NCI-H146 treated with DMSO at 0.1 percent for 48 hours (cell line): Measurements from ENCODE around the gene WDR62.
"Not testable (repeated sequence)": the region's sequence is repeated elsewhere in the genome, so short reads cannot be mapped to it uniquely, and the experiment has no call there.

ENCODE experiments used
- DNase-seq: peaks from one replicate; lab custom pipeline; 2025; ENCODE audit not compliant: unreplicated experiment; lab: John Stamatoyannopoulos, UW

The WDR62 gene

DNA sequence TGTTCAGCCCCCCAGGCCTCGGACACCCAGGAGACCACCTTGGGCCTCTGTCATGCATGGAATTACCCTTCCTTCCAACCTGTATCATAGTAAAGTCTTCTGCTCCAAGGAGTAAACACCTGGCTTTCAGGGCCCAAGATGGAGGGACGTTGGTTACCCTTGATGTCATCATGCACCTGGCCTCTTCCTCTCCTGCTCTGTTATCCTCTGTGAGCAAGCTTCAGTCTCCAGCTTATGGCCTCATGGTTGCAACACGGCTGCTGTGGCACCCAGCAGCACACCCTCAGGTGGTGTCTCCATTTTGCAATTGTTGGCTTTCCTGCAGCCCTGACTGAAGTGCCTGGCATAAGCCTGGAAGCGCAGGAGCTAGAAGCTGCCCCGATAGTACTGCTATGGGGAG is 52.3 kb downstream of the WDR62 start:
- DNase-seq = no peak

GRCh38 chr19:36108684-36109083 is 54.0 kb downstream of the WDR62 start:
- no peak for DNase-seq

GRCh38 chr19:36110487-36111199 is 55.9 kb downstream of the WDR62 start, which contains the start of gene OVOL3:
Gene OVOL3 (plus strand): TSS chr19:36111143. CDS start chr19:36111203, 60 bp downstream.
- no peak for DNase-seq

DNA sequence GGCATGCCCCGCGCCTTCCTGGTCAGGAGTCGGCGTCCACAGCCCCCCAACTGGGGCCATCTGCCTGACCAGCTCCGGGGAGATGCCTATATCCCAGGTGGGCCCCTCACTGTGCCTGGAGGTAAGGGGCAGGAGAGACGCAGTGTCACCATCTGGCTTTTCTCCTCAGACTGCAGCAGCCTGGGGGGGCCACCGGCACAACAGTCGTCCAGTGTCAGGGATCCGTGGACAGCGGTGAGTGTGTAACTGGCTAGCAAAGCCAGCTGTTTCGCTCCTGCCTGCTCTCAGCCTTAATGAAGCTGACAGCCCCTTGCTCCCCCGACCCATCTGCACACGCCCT is 56.5 kb downstream of the WDR62 start:
- no peak for DNase-seq

DNA sequence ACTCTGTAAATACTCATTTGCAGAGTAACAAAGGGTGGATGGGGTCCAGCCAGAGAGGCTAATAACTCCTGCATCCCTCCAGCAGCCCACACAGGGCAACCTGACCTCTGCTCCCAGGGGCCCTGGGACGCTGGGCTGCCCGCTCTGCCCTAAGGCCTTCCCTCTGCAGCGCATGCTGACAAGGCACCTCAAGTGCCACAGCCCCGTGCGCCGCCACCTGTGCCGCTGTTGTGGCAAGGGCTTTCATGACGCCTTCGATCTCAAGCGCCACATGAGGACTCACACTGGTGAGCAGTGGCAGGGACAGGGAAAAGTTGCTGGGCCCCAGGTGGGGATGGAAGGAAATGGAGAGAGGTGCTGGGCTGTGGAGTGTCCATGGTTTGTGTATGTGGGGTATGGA is 58.0 kb downstream of the WDR62 start:
- DNase-seq = no peak

GRCh38 chr19:36113425-36113824 is 58.7 kb downstream of the WDR62 start:
- no peak for DNase-seq

- peak; percentile 52 for DNase-seq
These were observed 59.4 kb downstream of the WDR62 start for GRCh38 chr19:36113894-36114720.

GRCh38 chr19:36114721-36115452 is 60.2 kb downstream of the WDR62 start, which contains the start of gene POLR2I:
Gene POLR2I (minus strand): TSS chr19:36114875. CDS start chr19:36114856, 19 bp downstream.
- DNase-seq = peak; percentile 99

DNA sequence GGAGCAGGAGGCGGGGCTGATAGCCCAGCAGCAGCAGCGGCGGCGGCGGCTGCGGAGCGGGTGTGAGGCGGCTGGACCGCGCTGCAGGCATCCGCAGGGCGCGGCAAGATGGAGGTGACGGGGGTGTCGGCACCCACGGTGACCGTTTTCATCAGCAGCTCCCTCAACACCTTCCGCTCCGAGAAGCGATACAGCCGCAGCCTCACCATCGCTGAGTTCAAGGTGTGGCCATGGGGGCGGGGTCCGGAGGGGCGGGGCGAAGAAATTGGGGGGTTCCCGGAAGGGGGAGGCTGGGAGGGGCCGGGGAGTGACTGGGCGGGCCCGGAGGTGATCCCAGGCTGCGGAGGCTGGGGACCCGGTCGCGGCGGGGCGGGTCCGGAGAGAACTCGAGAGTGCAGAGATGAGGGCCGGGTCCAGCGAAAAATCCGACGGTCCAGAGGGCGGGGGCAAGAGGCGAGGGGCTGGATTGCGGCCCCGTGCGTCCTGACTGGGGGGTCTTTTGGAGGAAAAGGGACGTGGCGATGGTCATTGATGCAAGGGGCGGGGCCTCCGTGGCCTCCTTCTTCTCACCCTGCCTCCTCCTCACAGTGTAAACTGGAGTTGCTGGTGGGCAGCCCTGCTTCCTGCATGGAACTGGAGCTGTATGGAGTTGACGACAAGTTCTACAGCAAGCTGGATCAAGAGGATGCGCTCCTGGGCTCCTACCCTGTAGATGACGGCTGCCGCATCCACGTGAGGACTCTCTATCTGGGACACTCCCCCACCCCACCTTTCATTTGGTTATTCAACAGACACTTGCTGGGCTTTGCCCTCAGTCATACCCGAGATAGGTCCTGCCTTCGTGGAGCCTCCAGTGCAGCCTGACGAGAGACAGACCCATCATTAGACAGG is 61.0 kb downstream of the WDR62 start, which contains the start of gene TBCB:
Gene TBCB, plus strand, starts transcription at position 16 of the 891 bp plus-strand sequence. Its CDS starts 93 bp downstream, at position 109.
- peak; percentile 75 for DNase-seq

GRCh38 chr19:36116344-36116637 is 61.6 kb downstream of the WDR62 start:
- DNase-seq = no peak

DNA sequence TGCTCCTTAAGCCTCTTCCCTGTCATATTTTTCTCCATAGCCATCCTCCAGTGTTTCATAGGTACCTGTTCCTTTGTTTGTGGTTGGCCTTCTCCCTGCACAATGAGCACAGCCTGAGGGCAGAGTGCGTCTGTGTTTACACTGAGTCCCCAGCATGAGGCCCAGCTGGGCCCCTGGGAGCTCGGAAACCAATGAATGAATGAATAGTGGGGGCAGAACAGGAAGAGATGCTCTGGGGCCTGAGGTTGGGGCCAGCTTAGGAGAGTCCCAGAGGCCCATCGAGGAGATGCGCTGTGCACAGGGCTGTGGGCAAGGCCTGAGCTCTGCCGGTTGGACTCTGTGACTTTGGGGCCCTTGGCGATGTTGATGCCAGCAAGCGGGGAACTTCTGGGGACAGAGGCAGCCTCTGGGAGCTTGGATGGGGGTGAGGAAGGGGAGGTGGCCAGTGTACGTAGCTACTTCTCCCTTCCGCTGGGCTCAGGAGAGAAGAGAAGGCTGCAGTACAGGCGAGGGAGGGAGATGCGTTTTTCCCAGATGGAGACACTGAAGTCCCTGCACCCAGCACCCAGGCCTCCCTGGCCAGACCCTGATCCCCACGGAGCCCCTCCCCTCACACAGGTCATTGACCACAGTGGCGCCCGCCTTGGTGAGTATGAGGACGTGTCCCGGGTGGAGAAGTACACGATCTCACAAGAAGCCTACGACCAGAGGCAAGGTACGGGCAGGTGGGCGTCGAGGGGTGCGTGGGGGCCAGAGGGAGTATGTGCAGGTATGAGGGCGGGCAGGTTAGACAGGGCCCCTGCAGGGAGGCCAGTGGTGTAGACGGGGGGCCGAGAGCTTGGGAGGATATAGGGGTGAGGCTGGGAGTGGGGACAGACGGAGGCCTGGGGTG is 65.6 kb downstream of the WDR62 start:
- DNase-seq = peak; percentile 96

- no peak for DNase-seq
These were observed 66.3 kb downstream of the WDR62 start for GRCh38 chr19:36120984-36121358.

GRCh38 chr19:36121486-36122124 is 66.9 kb downstream of the WDR62 start:
- no peak for DNase-seq

DNA sequence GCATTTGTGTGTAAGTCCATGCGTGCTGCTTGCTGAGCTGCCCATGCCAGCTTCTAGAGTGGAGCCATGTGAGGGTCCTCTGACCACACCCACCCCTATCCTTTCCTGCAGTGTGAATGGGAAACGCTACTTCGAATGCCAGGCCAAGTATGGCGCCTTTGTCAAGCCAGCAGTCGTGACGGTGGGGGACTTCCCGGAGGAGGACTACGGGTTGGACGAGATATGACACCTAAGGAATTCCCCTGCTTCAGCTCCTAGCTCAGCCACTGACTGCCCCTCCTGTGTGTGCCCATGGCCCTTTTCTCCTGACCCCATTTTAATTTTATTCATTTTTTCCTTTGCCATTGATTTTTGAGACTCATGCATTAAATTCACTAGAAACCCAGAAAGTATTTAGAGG is 70.9 kb downstream of the WDR62 start:
- no peak for DNase-seq

DNA sequence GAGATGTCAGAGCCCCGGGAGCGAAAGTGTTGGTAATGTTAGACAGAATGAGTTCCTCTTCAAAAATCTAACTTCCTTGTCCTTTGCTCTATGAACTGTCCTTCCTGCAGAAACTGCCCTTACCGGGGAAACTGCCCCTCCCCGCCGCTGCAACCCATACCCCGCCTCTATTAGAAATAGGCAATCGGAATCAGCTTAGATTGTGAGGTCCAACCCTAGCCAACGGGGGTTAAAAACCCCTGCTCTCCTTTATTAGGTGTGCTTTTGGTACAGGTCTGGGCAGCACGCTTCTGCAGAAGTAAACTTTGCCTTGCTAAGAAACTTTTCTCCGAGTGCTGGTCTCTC is 73.7 kb downstream of the WDR62 start:
- DNase-seq = peak; percentile 80

DNA sequence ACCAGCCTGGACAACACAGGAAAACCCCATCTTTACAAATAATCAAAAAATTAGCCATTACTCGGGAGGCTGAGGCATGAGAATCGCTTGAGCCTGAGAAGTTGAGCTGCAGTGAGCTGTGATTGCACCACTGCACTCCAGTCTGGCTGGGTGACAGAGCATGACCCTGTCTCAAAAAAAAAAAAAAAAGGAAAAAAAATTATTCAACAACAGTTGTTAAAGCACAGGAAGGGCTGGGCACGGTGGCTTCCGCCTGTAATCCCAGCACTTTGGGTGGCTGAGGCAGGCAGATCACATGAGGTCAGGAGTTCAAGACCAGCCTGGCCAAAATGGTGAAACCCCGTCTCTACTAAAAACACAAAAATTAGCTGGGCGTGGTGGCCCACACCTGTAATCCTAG is 76.5 kb downstream of the WDR62 start:
- DNase-seq = not testable (repeated sequence)

DNA sequence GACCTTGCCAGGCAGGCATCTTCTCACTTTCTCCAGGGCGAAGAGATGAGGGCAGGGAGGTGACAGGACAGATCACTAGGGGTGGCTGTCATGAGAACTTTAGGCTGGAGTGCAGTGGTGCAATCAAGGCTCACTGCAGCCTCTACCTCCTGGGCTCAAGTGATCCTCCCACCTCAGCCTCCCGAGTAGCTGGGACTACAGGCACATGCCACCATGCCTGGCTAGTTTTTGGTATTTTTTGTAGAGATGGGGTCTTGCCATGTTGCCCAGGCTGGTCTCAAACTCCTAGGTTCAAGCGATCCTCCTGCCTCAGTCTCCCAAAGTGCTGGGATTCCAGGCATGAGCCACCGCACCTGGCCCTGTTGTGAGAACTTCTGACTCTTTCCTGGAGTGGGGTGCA is 80.2 kb downstream of the WDR62 start:
- DNase-seq = not testable (repeated sequence)

- DNase-seq = no peak
These were observed 82.4 kb downstream of the WDR62 start for GRCh38 chr19:36136964-36137686.

DNA sequence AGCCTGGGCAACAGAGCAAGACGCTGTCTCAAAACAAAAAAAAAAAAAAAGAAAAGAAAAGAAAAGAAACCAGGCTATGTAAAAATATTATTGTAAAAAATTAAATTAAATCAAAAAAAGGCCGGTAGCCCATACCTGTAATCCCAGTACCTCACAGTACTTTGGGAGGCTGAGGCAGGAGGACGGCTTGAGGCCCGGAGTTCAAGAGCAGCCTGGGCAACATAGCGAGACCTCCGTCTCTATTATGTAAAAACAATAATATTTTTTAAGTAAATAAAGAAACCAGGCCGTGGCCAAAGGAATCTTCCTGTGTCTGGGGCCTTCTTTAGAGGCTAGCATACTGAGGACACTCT is 84.4 kb downstream of the WDR62 start:
- DNase-seq = no peak
